ENCODE measurements around the gene A2ML1.
"Not testable (repeated sequence)": the region's sequence is repeated elsewhere in the genome, so short reads cannot be mapped to it uniquely, and the experiment has no call there.

Gene A2ML1

GRCh38 chr12:8822298-8822697, at the start of gene A2ML1:
TSS of gene A2ML1 (plus strand) at chr12:8822621. CDS start at chr12:8822652, 31 bp downstream.
- no peak for DNase-seq

- DNase-seq = no peak
These were observed 49.0 kb upstream of the A2ML1 start for GRCh38 chr12:8773461-8773860.

GRCh38 chr12:8779281-8779680, 43.1 kb upstream of the A2ML1 start:
- DNase-seq = no peak

GRCh38 chr12:8779862-8780261, 42.6 kb upstream of the A2ML1 start:
- no peak for DNase-seq

- DNase-seq = no peak
These were observed 42.0 kb upstream of the A2ML1 start for GRCh38 chr12:8780389-8780788.

- DNase-seq = no peak
These were observed 40.9 kb upstream of the A2ML1 start for GRCh38 chr12:8781381-8782127.

GRCh38 chr12:8784290-8784888, 38.0 kb upstream of the A2ML1 start:
- DNase-seq = no peak

GRCh38 chr12:8785499-8785898, 36.9 kb upstream of the A2ML1 start:
- no peak for DNase-seq

- DNase-seq = not testable (repeated sequence)
These were observed 35.2 kb upstream of the A2ML1 start for GRCh38 chr12:8787206-8787605.

GRCh38 chr12:8788706-8789105, 33.7 kb upstream of the A2ML1 start:
- not testable (repeated sequence) for DNase-seq

- DNase-seq = not testable (repeated sequence)
These were observed 32.9 kb upstream of the A2ML1 start for GRCh38 chr12:8789341-8790013.

- DNase-seq = not testable (repeated sequence)
These were observed 29.2 kb upstream of the A2ML1 start for GRCh38 chr12:8793226-8793625.

GRCh38 chr12:8794611-8795010, 27.8 kb upstream of the A2ML1 start:
- not testable (repeated sequence) for DNase-seq

- no peak for DNase-seq
These were observed 25.4 kb upstream of the A2ML1 start for GRCh38 chr12:8796831-8797626.

GRCh38 chr12:8801213-8801612, 21.2 kb upstream of the A2ML1 start:
- DNase-seq = not testable (repeated sequence)

- not testable (repeated sequence) for DNase-seq
These were observed 17.6 kb upstream of the A2ML1 start for GRCh38 chr12:8804833-8805232.

GRCh38 chr12:8805487-8805886, 16.9 kb upstream of the A2ML1 start:
- DNase-seq = not testable (repeated sequence)

GRCh38 chr12:8807084-8807483, 15.3 kb upstream of the A2ML1 start:
- not testable (repeated sequence) for DNase-seq

- not testable (repeated sequence) for DNase-seq
These were observed 12.3 kb upstream of the A2ML1 start for GRCh38 chr12:8810112-8810511.

- no peak for DNase-seq
These were observed 8.7 kb upstream of the A2ML1 start for GRCh38 chr12:8813572-8814357.

GRCh38 chr12:8816448-8817050, 5.9 kb upstream of the A2ML1 start:
- no peak for DNase-seq

- no peak for DNase-seq
These were observed 4.6 kb upstream of the A2ML1 start for GRCh38 chr12:8817856-8818255.

Measured in NCI-H2081 (cell line).